GM18868 (cell line): ENCODE results near the gene BANP.
"Not testable (repeated sequence)": the region's sequence is repeated elsewhere in the genome, so short reads cannot be mapped to it uniquely, and the experiment has no call there.

Experiments used
- ATAC-seq: cut with Tn5 transposase; IDR thresholded peaks from one replicate; pipeline ENCODE4 v1.9.1; 2021; ENCODE audit warnings: mild to moderate bottlenecking, moderate library complexity; ENCODE audit not compliant: unreplicated experiment

The BANP gene

DNA sequence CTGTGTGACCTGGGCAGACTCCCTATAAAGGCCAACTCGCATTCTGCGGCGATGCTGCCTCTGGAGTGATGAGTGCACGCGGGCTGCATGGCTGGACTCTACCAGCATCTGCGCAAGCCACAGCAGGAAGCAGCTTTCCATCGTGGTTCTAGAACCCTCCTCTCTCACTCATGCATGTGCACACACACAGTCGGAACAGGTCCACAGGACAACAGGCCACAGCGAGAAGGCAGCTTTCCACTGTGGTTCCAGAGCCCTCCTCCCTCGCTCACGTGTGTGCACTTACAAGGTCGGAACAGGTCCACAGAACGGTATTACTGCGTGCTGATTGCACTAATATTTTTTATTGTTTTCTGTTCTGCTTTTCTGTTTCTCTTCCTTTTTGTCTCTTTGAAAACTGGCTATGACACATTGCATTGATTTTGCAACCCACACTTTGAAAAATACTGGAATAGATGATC, 92.9 kb downstream of the BANP start:
- ATAC-seq = peak; percentile 65

DNA sequence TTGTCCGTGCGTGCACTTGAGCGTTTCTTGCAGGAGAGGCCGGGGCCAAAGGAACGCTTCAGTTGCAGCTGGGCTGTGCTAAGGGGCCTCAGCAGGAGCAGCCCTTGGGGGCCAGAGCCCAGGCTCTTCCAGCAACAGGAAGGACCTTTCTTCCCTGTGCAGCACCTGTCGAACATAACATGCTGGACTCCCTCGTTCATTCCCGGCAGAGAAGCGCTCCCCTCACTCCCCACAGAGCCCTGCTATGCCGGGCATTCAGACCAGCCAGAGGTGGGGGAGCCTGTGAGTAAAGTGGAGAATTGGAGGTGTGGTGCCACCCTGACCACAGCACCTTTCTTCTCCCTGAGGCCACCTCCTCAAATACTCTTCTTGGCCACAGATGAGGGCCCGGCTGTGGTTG, 94.1 kb downstream of the BANP start:
- not testable (repeated sequence) for ATAC-seq

DNA sequence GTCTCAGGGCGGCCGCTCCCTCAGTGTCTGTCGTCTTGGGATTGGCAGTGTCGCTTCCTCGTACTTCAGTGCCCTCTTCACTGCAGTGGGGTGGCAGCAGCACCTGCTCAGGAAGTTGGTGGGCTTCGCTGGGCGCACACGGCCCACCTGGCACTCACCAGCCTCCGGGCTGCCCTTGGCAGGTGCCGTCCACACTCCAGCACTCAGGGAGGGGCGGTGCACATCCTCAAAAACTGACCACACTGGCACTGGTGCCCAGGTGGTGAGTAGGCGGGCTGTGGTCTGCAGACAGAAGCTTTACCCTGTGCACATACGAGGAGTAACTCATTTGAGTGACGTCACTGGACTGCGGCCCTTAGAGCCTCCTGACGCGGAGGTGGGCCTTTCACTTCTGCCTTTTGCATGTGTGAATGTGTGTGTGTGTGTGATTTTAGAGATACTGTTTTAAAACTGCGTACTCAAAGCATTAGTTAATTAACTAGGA, 94.6 kb downstream of the BANP start:
- ATAC-seq = peak; percentile 83

DNA sequence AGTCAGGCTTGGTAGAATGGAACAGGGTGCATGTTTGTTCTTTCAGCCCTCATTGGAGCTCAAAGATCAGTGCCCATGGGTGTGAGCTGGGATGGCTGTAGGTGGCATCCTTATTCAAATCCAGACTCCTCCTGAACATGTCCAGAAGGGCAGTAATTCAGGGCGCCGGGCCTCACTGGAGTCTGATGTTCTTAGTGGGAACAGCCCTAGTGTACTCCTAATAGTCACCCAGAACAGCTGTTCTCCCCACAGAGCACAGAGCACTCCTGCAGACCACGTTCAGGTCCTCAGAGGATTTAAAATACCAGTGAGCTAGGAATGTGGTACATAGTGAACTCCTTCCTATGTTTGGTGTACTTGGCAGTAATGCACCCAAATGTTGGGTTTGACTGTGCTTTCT, 96.2 kb downstream of the BANP start:
- ATAC-seq = no peak

DNA sequence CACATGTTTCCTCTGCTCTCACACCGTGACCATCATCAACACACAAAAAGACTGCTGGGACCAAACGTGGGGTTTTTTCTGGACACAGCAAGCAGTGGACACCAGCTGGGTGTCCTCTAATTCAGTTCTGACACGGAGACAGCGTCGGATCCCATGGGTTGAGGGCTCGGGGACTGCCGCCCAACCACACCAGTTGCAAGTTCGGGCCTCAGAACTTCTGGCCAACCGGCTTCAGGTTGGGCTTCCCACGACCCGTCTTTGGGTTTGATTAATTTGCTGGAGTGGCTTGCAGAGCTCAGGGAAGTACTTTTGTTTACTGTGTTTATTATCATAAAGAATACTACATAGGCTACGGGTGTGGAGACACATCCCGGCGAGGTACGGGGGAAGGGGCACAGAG, 97.8 kb downstream of the BANP start:
- no peak for ATAC-seq

DNA sequence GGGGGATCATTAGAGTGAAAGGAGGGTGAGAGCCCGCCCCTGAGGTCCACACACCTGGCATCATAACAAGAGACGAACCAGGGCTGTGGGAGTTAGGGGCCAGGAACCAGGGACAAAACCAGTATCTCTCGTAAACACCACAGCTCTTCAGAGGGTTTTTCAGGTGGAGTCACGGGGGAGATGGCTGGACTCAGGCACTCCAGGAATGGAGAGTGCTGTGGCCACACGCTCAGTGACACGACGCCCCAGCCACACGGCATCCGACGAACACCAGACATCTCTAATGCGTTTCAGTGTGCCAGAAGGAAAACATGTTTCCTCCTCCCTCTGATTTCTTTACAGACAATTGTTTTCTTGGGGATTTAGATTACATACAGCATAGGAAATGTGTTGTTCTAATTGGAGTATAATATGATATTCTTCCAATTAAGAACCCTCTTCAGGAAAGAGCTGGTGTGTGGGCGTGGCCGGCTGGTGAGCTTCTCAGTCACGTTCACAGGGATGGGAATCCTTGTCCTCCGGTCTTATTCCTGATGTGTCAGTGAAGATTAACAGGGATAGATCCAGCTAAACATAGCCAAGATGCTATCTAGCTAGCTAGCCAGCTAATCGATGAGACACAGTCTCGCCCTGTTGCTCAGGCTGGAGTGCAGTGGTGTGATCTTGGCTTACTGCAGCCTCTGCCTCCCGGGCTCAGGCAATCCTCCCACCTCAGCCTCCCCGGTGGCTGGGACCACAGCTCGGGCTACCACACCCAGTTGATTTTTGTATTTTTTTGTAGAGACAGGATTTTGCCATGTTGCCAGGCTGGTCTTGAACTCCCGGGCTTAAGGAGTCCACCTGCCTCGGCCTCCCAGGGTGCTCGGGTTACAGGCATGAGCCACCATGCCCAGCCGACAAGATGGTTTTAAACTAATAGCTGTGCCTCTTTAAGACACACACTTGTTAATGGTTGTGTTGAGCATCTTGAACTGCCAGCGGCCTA, 98.6 kb downstream of the BANP start:
- ATAC-seq = no peak

DNA sequence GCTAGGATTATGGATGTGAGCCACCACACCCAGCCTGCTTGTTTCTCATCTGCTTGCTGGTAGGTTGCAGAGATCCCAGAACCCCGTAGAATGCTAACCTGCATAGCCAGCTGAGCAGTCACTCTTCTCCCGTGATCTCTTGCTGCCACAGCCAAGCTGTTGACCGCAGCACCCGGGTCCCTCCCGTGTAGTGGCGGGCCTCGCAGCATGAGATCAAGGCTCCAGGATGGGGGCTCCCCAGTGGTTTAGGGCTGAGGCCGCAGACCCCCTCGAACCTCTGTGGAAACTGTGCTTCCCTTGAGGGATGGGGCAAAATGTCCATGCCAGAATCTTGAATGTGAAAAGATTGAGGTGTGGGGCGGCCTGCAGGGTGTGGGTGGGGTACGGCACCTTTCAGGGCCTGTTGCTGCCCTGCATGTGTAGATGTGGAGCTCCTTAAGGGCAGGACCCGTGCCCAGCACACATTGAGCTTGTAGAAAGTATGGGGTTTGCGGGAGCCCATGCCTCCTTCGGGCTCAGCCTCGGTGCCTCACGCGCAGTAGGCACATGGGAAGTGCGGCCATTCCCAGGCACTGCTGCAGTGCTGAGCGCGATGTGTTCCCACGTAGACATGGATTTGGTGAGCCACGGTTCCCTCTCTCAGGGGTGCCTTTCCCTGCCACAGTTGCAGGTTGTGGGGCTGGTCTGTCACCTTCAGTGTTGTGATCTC, 99.9 kb downstream of the BANP start:
- no peak for ATAC-seq

DNA sequence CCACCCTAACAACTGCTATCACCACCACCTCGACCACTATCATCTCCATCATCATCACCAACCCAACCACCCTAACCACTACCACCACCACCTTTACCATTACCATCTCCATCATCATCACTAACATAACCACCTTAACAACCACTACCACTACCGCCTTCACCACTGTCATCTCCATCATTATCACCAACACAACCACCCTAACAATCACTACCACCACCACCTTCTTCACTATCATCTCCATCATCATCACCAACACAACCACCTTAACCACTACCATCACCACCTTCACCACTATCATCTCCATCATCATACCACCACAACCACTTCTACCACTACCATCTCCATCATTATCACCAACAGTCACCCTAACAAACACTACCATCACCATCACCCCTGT, 101.4 kb downstream of the BANP start:
- ATAC-seq = no peak

DNA sequence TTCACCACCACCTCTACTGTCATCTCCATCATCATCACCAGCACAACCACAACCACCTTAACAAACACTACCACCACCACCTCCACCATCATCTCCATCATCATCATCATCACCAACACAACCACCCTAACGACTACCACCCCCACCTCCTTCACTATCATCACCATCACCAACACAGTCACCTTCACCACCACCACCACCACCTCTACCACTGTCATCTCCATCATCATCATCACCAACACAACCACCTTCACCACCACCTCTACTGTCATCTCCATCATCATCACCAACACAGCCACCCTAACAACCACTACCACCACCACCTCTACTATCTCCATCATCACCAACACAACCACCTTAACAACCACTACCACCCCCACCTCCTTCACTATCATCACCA, 102.2 kb downstream of the BANP start:
- not testable (repeated sequence) for ATAC-seq

DNA sequence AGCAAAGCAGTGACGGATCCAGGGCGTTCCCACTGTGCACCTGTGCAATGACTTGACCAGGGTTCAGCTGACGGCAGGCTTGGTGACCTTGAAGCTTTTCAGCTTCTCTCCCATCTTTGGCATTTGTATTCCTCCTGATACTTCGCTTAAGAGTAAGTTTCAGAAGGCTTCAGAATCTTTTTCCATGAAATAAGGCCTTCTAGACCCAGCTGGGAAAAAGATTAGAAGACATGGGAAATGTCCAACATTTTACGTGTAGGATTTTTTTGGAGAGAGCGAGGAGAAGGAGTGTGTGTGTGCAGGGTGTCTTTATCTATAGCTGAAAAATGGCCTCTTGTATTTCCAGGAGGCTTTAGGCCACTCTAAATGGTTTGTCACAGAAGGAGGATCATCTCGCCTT, 104.1 kb downstream of the BANP start:
- no peak for ATAC-seq

DNA sequence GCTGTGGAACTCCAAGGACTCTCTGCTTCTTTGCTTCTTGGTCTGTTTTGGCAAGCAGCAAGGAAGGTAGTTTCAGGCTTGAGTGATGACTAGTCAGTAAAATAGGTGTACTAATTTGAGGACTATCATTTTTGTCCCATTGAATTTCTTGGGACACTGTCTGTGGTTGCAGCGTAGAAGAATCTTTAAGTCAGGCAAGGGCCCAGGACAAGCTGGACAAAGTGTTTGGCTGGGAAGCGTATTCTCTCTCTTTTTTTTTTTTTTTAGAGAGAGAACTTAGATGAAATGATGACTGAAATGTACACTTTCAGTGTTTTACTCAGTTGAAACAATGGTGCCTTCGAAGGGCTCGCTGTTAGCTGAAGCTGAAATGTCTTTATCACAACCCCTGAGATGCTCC, 105.0 kb downstream of the BANP start:
- no peak for ATAC-seq

DNA sequence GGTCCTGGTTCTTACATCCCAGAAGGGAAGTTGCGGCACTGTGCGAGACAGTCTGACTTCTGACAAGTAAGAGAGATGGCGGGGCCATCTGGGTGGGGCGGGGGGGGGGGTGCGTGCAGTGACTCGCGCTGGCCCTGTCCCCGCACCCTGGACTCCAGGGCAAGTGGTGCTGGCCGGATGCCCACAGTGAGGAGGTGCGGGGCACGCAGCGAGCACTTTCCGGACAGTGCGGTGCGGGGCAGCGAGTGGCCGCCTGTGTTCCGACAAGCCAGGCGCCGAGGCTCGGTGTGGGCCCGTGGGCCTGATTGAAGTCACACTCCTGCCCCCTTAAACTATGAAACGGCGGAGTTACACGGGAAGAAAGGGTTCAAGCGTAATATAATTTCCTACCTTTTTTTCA, 106.4 kb downstream of the BANP start:
- no peak for ATAC-seq

DNA sequence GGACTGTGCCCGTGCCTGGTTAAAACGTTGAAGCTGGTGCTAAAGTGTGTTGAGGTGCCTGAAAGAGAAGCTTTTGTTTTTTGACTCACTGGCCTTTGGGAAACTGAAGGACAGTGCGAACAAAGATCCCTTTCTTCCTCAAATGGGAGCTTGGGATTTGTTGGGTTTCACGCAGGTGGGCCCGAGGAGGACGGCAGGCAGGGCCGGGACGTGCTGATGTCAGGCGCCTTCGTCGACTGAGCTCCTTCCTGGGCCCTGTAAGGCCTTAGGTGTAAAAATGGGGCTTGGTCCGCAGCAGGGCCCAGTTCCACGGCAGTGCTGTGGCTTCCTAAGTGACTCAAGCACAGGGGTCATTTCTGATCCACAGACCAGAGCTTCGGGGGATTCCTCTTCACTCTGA, 106.9 kb downstream of the BANP start:
- ATAC-seq = no peak

DNA sequence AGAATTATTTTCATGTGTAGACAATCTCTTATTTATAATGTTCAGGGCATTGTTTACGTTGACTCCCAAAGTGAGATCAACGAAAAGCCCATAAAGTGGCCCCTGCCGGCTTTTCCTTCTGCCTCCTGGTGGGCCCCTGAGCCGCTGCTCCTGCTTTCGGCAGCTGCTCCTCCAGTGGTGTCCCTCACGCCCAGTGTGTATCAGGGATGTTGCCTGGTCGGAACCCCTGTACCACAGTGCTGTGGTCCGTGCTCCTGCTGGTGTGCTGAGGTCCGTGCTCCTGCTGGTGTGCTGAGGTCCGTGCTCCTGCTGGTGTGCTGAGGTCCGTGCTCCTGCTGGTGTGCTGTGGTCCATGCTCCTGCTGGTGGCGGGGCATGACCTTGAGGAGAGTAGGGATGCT, 107.6 kb downstream of the BANP start:
- no peak for ATAC-seq

DNA sequence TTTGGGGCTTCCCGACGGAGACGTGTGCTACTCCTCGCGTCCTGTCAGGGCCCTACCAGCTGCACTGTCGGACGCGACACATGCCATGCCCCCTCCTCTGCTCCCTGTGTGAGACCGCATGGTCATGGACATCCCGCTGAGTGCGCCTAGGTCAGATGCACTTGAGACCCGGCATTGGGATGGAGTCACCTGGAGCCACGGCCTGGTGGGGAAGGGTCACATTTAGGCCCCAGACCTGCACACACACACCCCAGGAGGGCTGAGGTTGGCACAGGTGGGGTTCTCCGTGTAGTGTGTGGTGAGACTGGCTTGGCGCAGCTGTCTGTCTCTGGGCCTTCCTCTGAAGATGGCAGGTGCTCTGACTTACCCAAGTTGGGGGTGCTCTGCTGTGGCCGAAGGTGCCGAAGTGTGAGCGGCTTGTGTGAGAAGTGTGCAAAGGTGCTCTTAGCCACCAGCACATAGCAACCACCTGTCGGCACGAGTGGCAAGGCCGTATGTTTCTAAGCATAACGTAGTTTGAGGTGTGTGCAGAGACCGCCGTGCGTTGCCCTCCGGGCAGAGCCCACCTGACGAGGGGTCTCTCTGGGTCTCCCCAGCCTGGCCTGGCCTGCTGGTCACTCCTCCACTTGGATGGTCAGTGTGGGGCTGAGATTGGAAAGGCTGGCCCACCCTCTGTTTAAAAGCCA, 108.6 kb downstream of the BANP start:
- ATAC-seq = no peak

DNA sequence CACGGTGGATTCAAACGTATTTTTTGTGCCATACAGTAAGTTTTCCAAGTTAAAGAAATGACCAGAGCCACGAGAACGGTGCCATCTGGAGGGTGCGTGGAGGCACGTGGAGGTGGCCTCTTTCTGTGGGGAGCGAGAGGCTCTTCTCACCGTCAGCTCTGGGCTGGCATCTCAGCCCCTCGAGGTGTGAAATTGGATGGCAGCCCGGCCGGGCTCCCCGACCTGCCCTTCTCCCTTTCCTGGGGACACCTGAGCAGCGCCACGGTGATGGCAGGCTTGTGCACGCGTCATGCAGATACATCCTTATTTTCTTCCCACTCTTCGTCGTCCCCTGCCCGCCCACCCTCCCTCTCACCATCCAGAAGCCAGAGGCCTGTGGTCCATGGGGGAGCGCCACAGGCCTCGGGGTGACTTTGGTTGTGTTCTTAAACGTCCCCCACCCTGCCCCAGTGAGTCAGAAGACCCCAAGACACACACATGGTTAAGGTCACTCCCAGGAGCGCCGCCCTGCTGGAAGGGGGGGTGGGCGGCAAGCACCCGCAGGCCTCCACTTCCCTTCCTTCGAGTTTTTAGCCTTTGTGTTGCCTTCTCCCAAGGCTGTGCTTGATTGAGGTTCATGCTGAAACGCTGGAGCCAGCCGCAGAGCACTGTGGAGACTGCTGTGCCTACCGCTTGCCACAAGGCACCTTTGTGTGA, 109.4 kb downstream of the BANP start:
- ATAC-seq = no peak

DNA sequence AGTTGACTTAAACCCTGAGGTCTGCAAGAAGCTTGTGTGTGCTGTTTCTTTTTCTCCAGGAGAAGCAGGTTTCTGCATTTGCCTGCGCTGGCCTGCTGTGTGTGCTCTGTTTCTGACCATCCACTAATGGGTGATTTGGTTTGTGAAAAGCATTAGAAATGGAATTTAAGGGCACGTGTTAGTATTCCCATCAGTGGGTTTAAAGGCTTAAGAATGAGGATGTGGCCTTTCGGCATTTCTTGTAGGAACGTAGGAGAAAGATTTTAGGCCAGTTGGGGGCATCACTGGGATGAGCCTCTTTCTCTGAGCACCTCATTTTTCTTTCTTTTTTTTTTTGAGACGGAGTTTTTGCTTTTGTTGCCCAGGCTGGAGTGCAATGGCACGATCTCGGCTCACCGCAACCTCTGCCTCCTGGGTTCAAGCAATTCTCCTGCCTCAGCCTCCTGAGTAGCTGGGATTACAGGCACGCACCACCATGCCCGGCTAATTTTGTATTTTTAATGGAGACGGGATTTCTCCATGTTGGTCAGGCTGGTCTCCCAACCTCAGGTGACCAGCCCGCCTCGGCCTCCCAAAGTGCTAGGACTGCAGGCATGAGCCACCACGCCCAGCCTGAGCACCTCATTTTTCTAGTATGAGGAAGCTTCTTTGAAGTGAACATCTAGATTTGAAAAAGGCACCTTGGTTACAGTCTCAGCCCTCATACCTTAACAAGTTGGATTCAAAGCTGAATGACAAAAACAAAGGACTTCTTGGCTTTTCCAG, 110.3 kb downstream of the BANP start:
- no peak for ATAC-seq

DNA sequence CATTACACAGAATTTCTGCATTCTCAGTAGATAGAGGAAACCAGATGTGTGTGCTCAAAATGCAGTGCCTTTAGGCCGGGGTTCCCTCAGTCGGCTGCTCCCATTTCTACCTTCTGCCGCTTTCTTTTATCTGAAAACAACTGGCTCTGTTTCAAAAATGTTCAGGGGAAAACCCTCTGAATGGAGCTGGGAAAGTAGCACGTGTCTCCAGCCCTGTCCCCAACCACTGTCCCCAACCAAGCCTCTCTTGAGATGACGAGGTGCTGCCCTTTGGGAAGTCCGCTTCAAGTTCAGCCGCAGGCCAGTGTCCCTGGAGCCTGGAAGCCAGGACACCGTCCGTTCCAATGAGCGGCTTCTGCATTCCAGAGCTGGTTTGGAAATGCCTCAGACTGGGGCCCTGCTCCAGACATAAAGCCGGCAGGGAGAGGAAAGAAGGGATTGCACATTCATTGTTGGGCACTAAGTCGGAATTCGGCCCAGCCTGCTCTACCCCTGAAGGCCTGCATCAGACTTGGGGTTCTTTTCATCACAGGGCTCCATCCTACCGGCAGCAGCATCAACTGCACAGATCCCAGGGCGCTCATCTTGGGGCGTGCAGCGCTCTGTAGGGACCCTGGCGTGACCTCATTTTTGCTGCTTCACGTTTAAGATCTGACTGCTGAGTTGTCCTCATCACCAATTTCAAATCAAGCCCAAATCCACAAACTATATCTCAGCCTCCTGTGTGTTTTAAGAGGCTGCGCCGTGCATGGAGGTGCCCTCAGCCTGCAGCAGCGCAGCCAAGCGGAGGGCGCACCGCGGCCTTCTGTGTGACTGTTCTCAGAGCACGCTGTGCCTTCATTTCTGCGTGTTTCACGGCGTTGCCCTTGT, 111.3 kb downstream of the BANP start:
- no peak for ATAC-seq

DNA sequence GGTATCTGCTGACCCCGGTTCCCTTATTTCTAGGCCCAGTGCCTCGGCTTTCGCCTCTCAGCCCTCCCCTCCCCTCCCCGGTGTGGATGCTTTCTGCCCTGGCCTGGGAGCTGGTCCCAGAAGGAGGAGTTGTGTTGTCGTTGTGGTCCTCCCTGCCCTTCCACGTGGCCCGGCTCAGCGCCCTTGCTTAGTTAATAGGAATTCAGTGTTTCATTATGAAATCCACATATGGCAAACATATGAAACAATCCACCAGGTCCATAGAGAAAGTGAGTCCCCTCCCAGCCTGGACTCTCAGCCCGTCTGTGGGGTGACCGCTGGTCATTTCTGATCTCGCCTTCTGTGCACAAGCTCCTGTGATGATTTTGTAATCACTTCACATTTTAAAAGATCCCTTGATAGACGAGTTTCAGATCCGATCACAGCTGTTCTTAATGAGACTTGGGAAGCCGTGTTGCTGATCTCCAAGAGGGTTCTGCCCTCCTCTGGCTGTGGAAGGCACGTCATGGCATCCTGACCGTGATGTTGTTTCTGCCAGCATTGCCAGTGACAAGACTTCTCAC, 112.1 kb downstream of the BANP start:
- no peak for ATAC-seq
